ENCODE data around the gene CNNM1. TPM values are rescaled to one million over a fixed set of nuclear protein-coding genes. Genes with fewer than 3 reads are reported as not detected.

Gene CNNM1
- total RNA-seq, 1 experiment from 2014 or later: 0.90 TPM

DNA sequence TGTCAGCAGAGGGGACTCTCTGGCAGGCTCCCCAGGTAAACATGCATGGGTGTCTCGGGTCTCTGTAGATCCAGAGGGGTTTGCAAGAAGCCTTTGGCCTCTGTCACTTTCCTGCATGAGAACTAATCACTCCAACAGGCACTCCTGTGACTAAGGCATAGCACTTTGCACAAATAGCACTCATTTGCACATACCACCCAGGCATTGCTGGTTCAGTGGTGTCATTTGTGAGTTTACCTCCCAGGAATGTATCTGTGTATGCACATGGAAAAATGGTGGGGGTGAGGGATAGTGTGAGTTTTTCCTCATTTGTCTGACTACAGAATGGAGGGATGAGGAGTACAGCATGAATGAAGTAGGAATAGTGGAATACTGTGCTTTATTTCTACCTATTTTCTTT is 39.5 kb downstream of the CNNM1 start:
- TF ChIP-seq IRF2 (CRISPR knock-in tag; IDR thresholded peaks at IDR 0.05; ENCODE audit: borderline replicate concordance, low read depth) (no peak), ZNF396 (CRISPR knock-in tag; IDR thresholded peaks at IDR 0.05; ENCODE audit: borderline replicate concordance) (no peak), ZNF671 (CRISPR knock-in tag; IDR thresholded peaks at IDR 0.05) (no peak), JUN (CRISPR knock-in tag; IDR thresholded peaks at IDR 0.05) (no peak), ATF1 (CRISPR knock-in tag; IDR thresholded peaks at IDR 0.05) (no peak), ZNF232 (CRISPR knock-in tag; IDR thresholded peaks at IDR 0.05) (no peak), OVOL2 (CRISPR knock-in tag; IDR thresholded peaks at IDR 0.05; ENCODE audit: borderline replicate concordance) (no peak), FOXJ3 (CRISPR knock-in tag; IDR thresholded peaks at IDR 0.05; ENCODE audit: borderline replicate concordance) (no peak), ZNF416 (CRISPR knock-in tag; IDR thresholded peaks at IDR 0.05) (no peak)
- TF ChIP-seq, protein P1, sequence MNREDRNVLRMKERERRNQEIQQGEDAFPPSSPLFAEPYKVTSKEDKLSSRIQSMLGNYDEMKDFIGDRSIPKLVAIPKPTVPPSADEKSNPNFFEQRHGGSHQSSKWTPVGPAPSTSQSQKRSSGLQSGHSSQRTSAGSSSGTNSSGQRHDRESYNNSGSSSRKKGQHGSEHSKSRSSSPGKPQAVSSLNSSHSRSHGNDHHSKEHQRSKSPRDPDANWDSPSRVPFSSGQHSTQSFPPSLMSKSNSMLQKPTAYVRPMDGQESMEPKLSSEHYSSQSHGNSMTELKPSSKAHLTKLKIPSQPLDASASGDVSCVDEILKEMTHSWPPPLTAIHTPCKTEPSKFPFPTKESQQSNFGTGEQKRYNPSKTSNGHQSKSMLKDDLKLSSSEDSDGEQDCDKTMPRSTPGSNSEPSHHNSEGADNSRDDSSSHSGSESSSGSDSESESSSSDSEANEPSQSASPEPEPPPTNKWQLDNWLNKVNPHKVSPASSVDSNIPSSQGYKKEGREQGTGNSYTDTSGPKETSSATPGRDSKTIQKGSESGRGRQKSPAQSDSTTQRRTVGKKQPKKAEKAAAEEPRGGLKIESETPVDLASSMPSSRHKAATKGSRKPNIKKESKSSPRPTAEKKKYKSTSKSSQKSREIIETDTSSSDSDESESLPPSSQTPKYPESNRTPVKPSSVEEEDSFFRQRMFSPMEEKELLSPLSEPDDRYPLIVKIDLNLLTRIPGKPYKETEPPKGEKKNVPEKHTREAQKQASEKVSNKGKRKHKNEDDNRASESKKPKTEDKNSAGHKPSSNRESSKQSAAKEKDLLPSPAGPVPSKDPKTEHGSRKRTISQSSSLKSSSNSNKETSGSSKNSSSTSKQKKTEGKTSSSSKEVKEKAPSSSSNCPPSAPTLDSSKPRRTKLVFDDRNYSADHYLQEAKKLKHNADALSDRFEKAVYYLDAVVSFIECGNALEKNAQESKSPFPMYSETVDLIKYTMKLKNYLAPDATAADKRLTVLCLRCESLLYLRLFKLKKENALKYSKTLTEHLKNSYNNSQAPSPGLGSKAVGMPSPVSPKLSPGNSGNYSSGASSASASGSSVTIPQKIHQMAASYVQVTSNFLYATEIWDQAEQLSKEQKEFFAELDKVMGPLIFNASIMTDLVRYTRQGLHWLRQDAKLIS (CRISPR knock-in tag; IDR thresholded peaks at IDR 0.05; ENCODE audit: borderline replicate concordance): no peak
- TF ChIP-seq, protein P2, sequence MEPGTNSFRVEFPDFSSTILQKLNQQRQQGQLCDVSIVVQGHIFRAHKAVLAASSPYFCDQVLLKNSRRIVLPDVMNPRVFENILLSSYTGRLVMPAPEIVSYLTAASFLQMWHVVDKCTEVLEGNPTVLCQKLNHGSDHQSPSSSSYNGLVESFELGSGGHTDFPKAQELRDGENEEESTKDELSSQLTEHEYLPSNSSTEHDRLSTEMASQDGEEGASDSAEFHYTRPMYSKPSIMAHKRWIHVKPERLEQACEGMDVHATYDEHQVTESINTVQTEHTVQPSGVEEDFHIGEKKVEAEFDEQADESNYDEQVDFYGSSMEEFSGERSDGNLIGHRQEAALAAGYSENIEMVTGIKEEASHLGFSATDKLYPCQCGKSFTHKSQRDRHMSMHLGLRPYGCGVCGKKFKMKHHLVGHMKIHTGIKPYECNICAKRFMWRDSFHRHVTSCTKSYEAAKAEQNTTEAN (CRISPR knock-in tag; IDR thresholded peaks at IDR 0.05): no peak
- TF ChIP-seq, protein P3, sequence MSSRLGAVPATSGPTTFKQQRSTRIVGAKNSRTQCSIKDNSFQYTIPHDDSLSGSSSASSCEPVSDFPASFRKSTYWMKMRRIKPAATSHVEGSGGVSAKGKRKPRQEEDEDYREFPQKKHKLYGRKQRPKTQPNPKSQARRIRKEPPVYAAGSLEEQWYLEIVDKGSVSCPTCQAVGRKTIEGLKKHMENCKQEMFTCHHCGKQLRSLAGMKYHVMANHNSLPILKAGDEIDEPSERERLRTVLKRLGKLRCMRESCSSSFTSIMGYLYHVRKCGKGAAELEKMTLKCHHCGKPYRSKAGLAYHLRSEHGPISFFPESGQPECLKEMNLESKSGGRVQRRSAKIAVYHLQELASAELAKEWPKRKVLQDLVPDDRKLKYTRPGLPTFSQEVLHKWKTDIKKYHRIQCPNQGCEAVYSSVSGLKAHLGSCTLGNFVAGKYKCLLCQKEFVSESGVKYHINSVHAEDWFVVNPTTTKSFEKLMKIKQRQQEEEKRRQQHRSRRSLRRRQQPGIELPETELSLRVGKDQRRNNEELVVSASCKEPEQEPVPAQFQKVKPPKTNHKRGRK (CRISPR knock-in tag; IDR thresholded peaks at IDR 0.05; ENCODE audit: borderline replicate concordance): no peak
- TF ChIP-seq, protein P4, sequence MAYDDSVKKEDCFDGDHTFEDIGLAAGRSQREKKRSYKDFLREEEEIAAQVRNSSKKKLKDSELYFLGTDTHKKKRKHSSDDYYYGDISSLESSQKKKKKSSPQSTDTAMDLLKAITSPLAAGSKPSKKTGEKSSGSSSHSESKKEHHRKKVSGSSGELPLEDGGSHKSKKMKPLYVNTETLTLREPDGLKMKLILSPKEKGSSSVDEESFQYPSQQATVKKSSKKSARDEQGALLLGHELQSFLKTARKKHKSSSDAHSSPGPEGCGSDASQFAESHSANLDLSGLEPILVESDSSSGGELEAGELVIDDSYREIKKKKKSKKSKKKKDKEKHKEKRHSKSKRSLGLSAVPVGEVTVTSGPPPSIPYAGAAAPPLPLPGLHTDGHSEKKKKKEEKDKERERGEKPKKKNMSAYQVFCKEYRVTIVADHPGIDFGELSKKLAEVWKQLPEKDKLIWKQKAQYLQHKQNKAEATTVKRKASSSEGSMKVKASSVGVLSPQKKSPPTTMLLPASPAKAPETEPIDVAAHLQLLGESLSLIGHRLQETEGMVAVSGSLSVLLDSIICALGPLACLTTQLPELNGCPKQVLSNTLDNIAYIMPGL (CRISPR knock-in tag; IDR thresholded peaks at IDR 0.05): no peak
- TF ChIP-seq, protein P5, sequence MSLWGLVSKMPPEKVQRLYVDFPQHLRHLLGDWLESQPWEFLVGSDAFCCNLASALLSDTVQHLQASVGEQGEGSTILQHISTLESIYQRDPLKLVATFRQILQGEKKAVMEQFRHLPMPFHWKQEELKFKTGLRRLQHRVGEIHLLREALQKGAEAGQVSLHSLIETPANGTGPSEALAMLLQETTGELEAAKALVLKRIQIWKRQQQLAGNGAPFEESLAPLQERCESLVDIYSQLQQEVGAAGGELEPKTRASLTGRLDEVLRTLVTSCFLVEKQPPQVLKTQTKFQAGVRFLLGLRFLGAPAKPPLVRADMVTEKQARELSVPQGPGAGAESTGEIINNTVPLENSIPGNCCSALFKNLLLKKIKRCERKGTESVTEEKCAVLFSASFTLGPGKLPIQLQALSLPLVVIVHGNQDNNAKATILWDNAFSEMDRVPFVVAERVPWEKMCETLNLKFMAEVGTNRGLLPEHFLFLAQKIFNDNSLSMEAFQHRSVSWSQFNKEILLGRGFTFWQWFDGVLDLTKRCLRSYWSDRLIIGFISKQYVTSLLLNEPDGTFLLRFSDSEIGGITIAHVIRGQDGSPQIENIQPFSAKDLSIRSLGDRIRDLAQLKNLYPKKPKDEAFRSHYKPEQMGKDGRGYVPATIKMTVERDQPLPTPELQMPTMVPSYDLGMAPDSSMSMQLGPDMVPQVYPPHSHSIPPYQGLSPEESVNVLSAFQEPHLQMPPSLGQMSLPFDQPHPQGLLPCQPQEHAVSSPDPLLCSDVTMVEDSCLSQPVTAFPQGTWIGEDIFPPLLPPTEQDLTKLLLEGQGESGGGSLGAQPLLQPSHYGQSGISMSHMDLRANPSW (CRISPR knock-in tag; conservative IDR thresholded peaks at IDR 0.05; ENCODE audit: low read depth): no peak
- TF ChIP-seq, protein P6, sequence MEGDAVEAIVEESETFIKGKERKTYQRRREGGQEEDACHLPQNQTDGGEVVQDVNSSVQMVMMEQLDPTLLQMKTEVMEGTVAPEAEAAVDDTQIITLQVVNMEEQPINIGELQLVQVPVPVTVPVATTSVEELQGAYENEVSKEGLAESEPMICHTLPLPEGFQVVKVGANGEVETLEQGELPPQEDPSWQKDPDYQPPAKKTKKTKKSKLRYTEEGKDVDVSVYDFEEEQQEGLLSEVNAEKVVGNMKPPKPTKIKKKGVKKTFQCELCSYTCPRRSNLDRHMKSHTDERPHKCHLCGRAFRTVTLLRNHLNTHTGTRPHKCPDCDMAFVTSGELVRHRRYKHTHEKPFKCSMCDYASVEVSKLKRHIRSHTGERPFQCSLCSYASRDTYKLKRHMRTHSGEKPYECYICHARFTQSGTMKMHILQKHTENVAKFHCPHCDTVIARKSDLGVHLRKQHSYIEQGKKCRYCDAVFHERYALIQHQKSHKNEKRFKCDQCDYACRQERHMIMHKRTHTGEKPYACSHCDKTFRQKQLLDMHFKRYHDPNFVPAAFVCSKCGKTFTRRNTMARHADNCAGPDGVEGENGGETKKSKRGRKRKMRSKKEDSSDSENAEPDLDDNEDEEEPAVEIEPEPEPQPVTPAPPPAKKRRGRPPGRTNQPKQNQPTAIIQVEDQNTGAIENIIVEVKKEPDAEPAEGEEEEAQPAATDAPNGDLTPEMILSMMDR (IDR thresholded peaks at IDR 0.05): no peak
- TF ChIP-seq, protein P7, sequence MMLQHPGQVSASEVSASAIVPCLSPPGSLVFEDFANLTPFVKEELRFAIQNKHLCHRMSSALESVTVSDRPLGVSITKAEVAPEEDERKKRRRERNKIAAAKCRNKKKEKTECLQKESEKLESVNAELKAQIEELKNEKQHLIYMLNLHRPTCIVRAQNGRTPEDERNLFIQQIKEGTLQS (CRISPR knock-in tag; conservative IDR thresholded peaks at IDR 0.05): no peak
- TF ChIP-seq, protein P8, sequence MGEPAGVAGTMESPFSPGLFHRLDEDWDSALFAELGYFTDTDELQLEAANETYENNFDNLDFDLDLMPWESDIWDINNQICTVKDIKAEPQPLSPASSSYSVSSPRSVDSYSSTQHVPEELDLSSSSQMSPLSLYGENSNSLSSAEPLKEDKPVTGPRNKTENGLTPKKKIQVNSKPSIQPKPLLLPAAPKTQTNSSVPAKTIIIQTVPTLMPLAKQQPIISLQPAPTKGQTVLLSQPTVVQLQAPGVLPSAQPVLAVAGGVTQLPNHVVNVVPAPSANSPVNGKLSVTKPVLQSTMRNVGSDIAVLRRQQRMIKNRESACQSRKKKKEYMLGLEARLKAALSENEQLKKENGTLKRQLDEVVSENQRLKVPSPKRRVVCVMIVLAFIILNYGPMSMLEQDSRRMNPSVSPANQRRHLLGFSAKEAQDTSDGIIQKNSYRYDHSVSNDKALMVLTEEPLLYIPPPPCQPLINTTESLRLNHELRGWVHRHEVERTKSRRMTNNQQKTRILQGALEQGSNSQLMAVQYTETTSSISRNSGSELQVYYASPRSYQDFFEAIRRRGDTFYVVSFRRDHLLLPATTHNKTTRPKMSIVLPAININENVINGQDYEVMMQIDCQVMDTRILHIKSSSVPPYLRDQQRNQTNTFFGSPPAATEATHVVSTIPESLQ (CRISPR knock-in tag; IDR thresholded peaks at IDR 0.05): no peak
- TF ChIP-seq, protein P9, sequence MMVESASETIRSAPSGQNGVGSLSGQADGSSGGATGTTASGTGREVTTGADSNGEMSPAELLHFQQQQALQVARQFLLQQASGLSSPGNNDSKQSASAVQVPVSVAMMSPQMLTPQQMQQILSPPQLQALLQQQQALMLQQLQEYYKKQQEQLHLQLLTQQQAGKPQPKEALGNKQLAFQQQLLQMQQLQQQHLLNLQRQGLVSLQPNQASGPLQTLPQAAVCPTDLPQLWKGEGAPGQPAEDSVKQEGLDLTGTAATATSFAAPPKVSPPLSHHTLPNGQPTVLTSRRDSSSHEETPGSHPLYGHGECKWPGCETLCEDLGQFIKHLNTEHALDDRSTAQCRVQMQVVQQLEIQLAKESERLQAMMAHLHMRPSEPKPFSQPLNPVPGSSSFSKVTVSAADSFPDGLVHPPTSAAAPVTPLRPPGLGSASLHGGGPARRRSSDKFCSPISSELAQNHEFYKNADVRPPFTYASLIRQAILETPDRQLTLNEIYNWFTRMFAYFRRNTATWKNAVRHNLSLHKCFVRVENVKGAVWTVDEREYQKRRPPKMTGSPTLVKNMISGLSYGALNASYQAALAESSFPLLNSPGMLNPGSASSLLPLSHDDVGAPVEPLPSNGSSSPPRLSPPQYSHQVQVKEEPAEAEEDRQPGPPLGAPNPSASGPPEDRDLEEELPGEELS (CRISPR knock-in tag; IDR thresholded peaks at IDR 0.05): no peak
- POLR2A ChIA-PET: no interaction called here
- H3K4me1 Mint-ChIP-seq: peaks cover 2% of the 10 kb centered on the region
- H3K4me3 Mint-ChIP-seq: no peak overlapping the region
- no peaks in the 10 kb centered on the region for H3K36me3 Mint-ChIP-seq
- H3K27ac Mint-ChIP-seq: no peak overlapping the region
- H3K9me3 Mint-ChIP-seq: no peaks in the 10 kb centered on the region
- ATAC-seq (no peak), DNase-seq (ENCODE audit: low spot score) (no peak)
- CTCF ChIA-PET: no interaction called here
- H3K27me3 Mint-ChIP-seq (ENCODE audit: low read depth): no peaks in the 10 kb centered on the region; the same call in none of the 2 replicates
